ENCODE results near the gene TGM2.

DNA sequence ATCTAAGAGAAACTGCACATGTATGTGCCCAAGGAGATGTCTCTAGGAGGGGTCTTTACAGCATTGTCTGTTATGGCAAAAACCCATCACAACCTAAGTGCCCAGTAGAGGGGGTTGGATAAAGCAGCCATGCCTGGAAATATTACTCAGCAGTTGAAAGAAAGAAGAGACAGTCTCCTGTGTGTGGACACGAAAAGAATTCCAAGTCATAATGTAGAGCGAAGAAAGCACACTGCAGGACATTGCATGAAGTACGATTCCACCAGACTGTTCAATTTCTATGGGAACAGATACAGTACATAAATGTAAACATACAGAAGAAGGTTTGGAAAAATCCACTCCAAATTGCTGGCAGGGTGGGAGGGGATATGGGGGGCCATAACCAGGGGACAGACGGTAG lies 7.3 kb upstream of the TGM2 start:
- TF ChIP-seq CTCF (IDR thresholded peaks at IDR 0.05) (no peak), POLR2A (IDR thresholded peaks at IDR 0.05) (no peak), POLR2AphosphoS5 (IDR thresholded peaks at IDR 0.05) (no peak), EP300 (IDR thresholded peaks at IDR 0.05) (no peak)
